Calu3 (cell line): ENCODE measurements around the gene PAAF1. TPM values are rescaled to one million over a fixed set of nuclear protein-coding genes. Genes with fewer than 3 reads are reported as not detected.

Experiments
- BruUV-seq: library from RNA; stranded (reverse); fragments of 400-500 nt; replicated peaks from 2 replicates; lab custom pipeline; 2021; lab: Mats Ljungman, UMichigan
- CTCF ChIA-PET: fragments of 300-600 bp; sonication (Branson Sonifier 250); formaldehyde crosslinking; loops from one replicate; lab custom pipeline; 2022; ENCODE audit warnings: antibody characterized with exemption; lab: Charles Lee
- DNase-seq: peaks from one replicate; pipeline ENCODE4 v3.0.0; 2022
- H3K27ac Mint-ChIP-seq: one replicate; pipeline ENCODE4 v1.8.0; 2022; ENCODE audit warnings: mixed read lengths; ENCODE audit not compliant: unreplicated experiment
- H3K27me3 Mint-ChIP-seq: one replicate; pipeline ENCODE4 v1.8.0; 2022; ENCODE audit warnings: mixed read lengths; ENCODE audit not compliant: unreplicated experiment
- H3K36me3 Mint-ChIP-seq: one replicate; pipeline ENCODE4 v1.8.0; 2022; ENCODE audit warnings: mild to moderate bottlenecking, moderate library complexity, mixed read lengths; ENCODE audit not compliant: insufficient read depth, unreplicated experiment
- H3K4me1 Mint-ChIP-seq: one replicate; pipeline ENCODE4 v1.8.0; 2022; ENCODE audit warnings: mild to moderate bottlenecking, low read depth, mixed read lengths; ENCODE audit not compliant: unreplicated experiment
- H3K4me3 Mint-ChIP-seq: one replicate; pipeline ENCODE4 v1.8.0; 2022; ENCODE audit warnings: mild to moderate bottlenecking, low read depth, moderate library complexity, mixed read lengths; ENCODE audit not compliant: unreplicated experiment
- H3K9me3 Mint-ChIP-seq: one replicate; pipeline ENCODE4 v1.8.0; 2022; ENCODE audit warnings: low read depth, mixed read lengths; ENCODE audit not compliant: unreplicated experiment
- CTCF ChIP-seq: fragments of 200-600 bp; IDR thresholded peaks from one replicate; pipeline ENCODE4 v1.8.0; 2022; ENCODE audit warnings: antibody characterized with exemption; ENCODE audit not compliant: unreplicated experiment
- intact Hi-C: fragments of 100-400 bp; cut with micrococcal nuclease; formaldehyde crosslinking; loops from one replicate; pipeline ENCODE4 v1.10.0; 2022; ENCODE audit not compliant: unreplicated experiment
- total RNA-seq: library from RNA; stranded (reverse); gene quantifications from 2 replicates; pipeline ENCODE4 v1.2.3, GENCODE V29; 2022

Gene PAAF1
- total RNA-seq, 1 experiment from 2014 or later = 23.0 TPM

- no peak for TF ChIP-seq CTCF
- peaks cover 27% of the 10 kb centered on the region for H3K4me1 Mint-ChIP-seq
- intact Hi-C loops = no loop called here
- no TSS peak for BruUV-seq
- peaks cover 10% of the 10 kb centered on the region for H3K36me3 Mint-ChIP-seq
- no peak overlapping the region for H3K27ac Mint-ChIP-seq
- H3K9me3 Mint-ChIP-seq = peaks cover 3% of the 10 kb centered on the region
- no peak for DNase-seq
- H3K27me3 Mint-ChIP-seq = no peaks in the 10 kb centered on the region
- no peak overlapping the region for H3K4me3 Mint-ChIP-seq
- CTCF ChIA-PET = interaction anchor here (0.5 kb wide), 1 partner anchor 177 kb away, joined by 3 read pairs; no protein-coding TSS in a partner anchor
Observed at GRCh38 chr11:73949246-73949645, 72.4 kb downstream of the PAAF1 start.

- DNase-seq = no peak
- no peak overlapping the region for H3K4me3 Mint-ChIP-seq
- BruUV-seq = no TSS peak
- H3K9me3 Mint-ChIP-seq = peaks cover 3% of the 10 kb centered on the region
- peaks cover 27% of the 10 kb centered on the region for H3K4me1 Mint-ChIP-seq
- CTCF ChIA-PET = interaction anchor here (0.5 kb wide), 1 partner anchor 178 kb away, joined by 3 read pairs; no protein-coding TSS in a partner anchor
- no peaks in the 10 kb centered on the region for H3K27me3 Mint-ChIP-seq
- peaks cover 10% of the 10 kb centered on the region for H3K36me3 Mint-ChIP-seq
- no peak for TF ChIP-seq CTCF
- intact Hi-C loops = no loop called here
- H3K27ac Mint-ChIP-seq = no peak overlapping the region
Observed at GRCh38 chr11:73949912-73950311, 73.1 kb downstream of the PAAF1 start.

- BruUV-seq = no TSS peak
- H3K27me3 Mint-ChIP-seq = no peaks in the 10 kb centered on the region
- intact Hi-C loops = loop anchor here (1.0 kb wide), 1 partner anchor 18 kb away; no protein-coding TSS in a partner anchor
- H3K4me3 Mint-ChIP-seq = no peak within 1 kb of the TSS
- CTCF ChIA-PET = interaction anchor here (1.5 kb wide), 1 partner anchor 20 kb away, joined by 3 read pairs; no protein-coding TSS in a partner anchor
- no peak for TF ChIP-seq CTCF
- H3K27ac Mint-ChIP-seq = peak within 1 kb of the TSS; percentile 24
- H3K9me3 Mint-ChIP-seq = peaks cover 3% of the 10 kb centered on the region
- H3K36me3 Mint-ChIP-seq = peaks cover 10% of the 10 kb centered on the region
- DNase-seq = peak; percentile 65
- H3K4me1 Mint-ChIP-seq = peaks cover 32% of the 10 kb centered on the region
Observed at GRCh38 chr11:73950869-73951710, 74.3 kb downstream of the PAAF1 start, which contains the start of gene DNAJB13. Gene DNAJB13, plus strand, starts transcription at chr11:73951026. Its CDS starts 44 bp downstream, at chr11:73951070.

GRCh38 chr11:73951797-73952196, 75.0 kb downstream of the PAAF1 start:
- H3K4me3 Mint-ChIP-seq = no peak overlapping the region
- peak overlapping the region; percentile 24 for H3K27ac Mint-ChIP-seq
- no TSS peak for BruUV-seq
- H3K9me3 Mint-ChIP-seq = peaks cover under 1% of the 10 kb centered on the region
- intact Hi-C loops = loop anchor here (1.0 kb wide), 1 partner anchor 18 kb away; no protein-coding TSS in a partner anchor
- H3K27me3 Mint-ChIP-seq = no peaks in the 10 kb centered on the region
- no peak for TF ChIP-seq CTCF
- H3K36me3 Mint-ChIP-seq = peaks cover 10% of the 10 kb centered on the region
- CTCF ChIA-PET = interaction anchor here (1.5 kb wide), 1 partner anchor 20 kb away, joined by 3 read pairs; no protein-coding TSS in a partner anchor
- H3K4me1 Mint-ChIP-seq = peaks cover 38% of the 10 kb centered on the region
- no peak for DNase-seq
